Endothelial cell (in vitro differentiated cells): ENCODE data around the gene S100A6. TPM values are rescaled to one million over a fixed set of nuclear protein-coding genes. Genes with fewer than 3 reads are reported as not detected.

ENCODE experiments used
- DNase-seq: peaks from one replicate; pipeline ENCODE4 v3.0.0; 2021; ENCODE audit warnings: low spot score
- H3K27ac Mint-ChIP-seq: one replicate; pipeline ENCODE4 v1.8.0; 2021; ENCODE audit warnings: mixed read lengths, inconsistent platforms; ENCODE audit not compliant: unreplicated experiment
- H3K27me3 Mint-ChIP-seq: one replicate; pipeline ENCODE4 v1.8.0; 2021; ENCODE audit warnings: mild to moderate bottlenecking, moderate library complexity, mixed read lengths, inconsistent platforms; ENCODE audit not compliant: unreplicated experiment
- H3K36me3 Mint-ChIP-seq: one replicate; pipeline ENCODE4 v1.8.0; 2021; ENCODE audit warnings: mild to moderate bottlenecking, low read depth, mixed read lengths, inconsistent platforms; ENCODE audit not compliant: unreplicated experiment
- H3K4me1 Mint-ChIP-seq: one replicate; pipeline ENCODE4 v1.8.0; 2021; ENCODE audit warnings: mild to moderate bottlenecking, mixed read lengths, inconsistent platforms; ENCODE audit not compliant: unreplicated experiment
- H3K4me3 Mint-ChIP-seq: one replicate; pipeline ENCODE4 v1.8.0; 2021; ENCODE audit warnings: mild to moderate bottlenecking, mixed read lengths, inconsistent platforms; ENCODE audit not compliant: unreplicated experiment
- H3K9me3 Mint-ChIP-seq: one replicate; pipeline ENCODE4 v1.8.0; 2021; ENCODE audit warnings: mixed read lengths, inconsistent platforms; ENCODE audit not compliant: unreplicated experiment
- CTCF ChIP-seq: fragments of 200-600 bp; sonication (generic); IDR thresholded peaks from one replicate; pipeline ENCODE4 v1.5.0; 2021; ENCODE audit warnings: antibody characterized with exemption; ENCODE audit not compliant: unreplicated experiment
- total RNA-seq: library from RNA; stranded (reverse); fragmentation: NEBNext Ultra II Directional; extraction: Animal tissue kit (Norgen Biotek cat#: 25700); gene quantifications from one replicate; pipeline ENCODE4 v1.2.1, GENCODE V29; 2021; ENCODE audit not compliant: unreplicated experiment

Gene S100A6
- total RNA-seq, 1 donor from 2014 or later: 11.9 TPM

DNA sequence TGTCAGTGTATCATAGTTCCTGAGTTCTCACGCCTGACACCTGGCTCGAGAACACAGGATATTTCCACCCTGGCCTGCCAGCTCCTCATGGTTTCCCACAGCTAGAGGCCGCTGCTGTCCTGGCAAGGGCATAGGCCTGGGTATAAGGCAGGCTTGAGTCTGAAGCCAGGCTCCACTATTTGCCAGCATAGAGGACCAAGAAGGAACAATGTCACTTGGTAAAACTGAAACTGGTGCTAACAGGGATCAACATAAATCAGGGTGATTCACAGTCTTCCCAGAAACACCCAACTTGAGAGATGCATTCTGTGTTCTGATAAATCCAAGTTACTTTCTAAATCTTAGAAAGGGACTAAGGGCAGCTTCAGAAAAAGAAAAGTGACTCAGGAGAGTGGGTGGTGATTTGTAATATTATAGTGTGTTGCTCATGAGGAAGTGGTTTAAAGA is 36.8 kb upstream of the S100A6 start:
- peaks cover 23% of the 10 kb centered on the region for H3K4me1 Mint-ChIP-seq
- H3K27me3 Mint-ChIP-seq: peaks cover 10% of the 10 kb centered on the region
- H3K4me3 Mint-ChIP-seq: no peak overlapping the region
- peak; percentile 64 for DNase-seq
- TF ChIP-seq CTCF: no peak
- H3K27ac Mint-ChIP-seq: no peak overlapping the region
- no peaks in the 10 kb centered on the region for H3K9me3 Mint-ChIP-seq
- no peaks in the 10 kb centered on the region for H3K36me3 Mint-ChIP-seq

GRCh38 chr1:153571706-153572105 is 35.9 kb upstream of the S100A6 start:
- Mint-ChIP-seq H3K27ac (peak overlapping the region; percentile 34), H3K9me3 (no peaks in the 10 kb centered on the region), H3K36me3 (no peaks in the 10 kb centered on the region), H3K4me3 (no peak overlapping the region), H3K27me3 (peaks cover 14% of the 10 kb centered on the region), H3K4me1 (peaks cover 26% of the 10 kb centered on the region)
- DNase-seq: no peak
- TF ChIP-seq CTCF: no peak

DNA sequence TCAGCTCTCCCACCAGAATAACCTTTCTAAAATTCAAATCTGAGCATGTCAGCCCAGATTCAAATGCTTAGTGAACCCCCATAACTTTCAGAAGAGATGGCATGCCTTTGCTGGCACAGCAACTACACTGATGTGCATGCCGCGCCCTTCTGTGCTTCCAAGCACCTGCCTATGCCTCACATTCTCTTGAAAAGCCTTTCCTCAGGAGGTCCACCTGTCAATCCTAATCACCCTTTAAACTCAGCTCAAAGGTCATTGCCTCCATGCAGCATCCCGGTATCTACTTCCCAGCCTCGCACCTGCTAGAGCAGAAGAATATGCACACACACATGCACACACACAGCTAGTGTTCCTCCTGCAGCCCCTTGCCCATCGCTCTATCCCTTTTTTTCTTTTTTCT is 35.1 kb upstream of the S100A6 start:
- Mint-ChIP-seq H3K36me3 (no peaks in the 10 kb centered on the region), H3K27ac (no peak overlapping the region), H3K9me3 (no peaks in the 10 kb centered on the region), H3K4me3 (no peak overlapping the region), H3K27me3 (peaks cover 15% of the 10 kb centered on the region), H3K4me1 (peaks cover 32% of the 10 kb centered on the region)
- DNase-seq: no peak
- TF ChIP-seq CTCF: no peak

DNA sequence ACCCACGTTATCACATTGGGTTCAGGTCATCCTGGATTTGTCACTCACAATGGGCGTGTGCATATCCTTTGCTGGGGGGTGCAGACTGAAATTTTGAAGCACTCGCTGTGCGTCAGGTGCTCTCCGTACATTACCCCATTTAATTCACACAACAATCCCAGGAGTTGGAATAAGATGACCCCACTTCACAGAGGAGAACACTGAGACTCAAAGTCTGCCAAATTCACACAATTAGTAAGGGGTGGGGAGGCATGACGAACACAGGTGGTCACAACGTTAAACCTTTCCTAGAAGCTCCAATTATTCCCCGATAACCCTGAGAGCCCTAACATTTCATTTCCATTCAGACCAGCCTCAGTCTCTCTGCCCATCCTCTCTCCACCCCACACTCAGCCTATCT is 33.7 kb upstream of the S100A6 start:
- peaks cover 35% of the 10 kb centered on the region for H3K4me1 Mint-ChIP-seq
- TF ChIP-seq CTCF: no peak

GRCh38 chr1:153568367-153569099 is 32.7 kb upstream of the S100A6 start:
- H3K27ac Mint-ChIP-seq: peak overlapping the region; percentile 36
- H3K27me3 Mint-ChIP-seq: peaks cover 19% of the 10 kb centered on the region
- no peaks in the 10 kb centered on the region for H3K9me3 Mint-ChIP-seq
- H3K36me3 Mint-ChIP-seq: no peaks in the 10 kb centered on the region
- H3K4me3 Mint-ChIP-seq: no peak overlapping the region
- H3K4me1 Mint-ChIP-seq: peaks cover 35% of the 10 kb centered on the region
- peak; percentile 91 for DNase-seq
- peak; percentile 100 for TF ChIP-seq CTCF

More for the DNA sequence above, 33.7 kb upstream of the S100A6 start:
- Mint-ChIP-seq H3K36me3 (no peaks in the 10 kb centered on the region), H3K27me3 (peaks cover 19% of the 10 kb centered on the region), H3K27ac (no peak overlapping the region), H3K9me3 (no peaks in the 10 kb centered on the region), H3K4me3 (no peak overlapping the region)
- DNase-seq: no peak
